ENCODE results near the gene TBC1D9.
A peak's percentile ranks its signal among the peaks of the same experiment; 100 is the strongest.
"Not testable (repeated sequence)": the region's sequence is repeated elsewhere in the genome, so short reads cannot be mapped to it uniquely, and the experiment has no call there.

TBC1D9 gene

GRCh38 chr4:140754918-140755773, 1.0 kb downstream of the TBC1D9 start:
- FAIRE-seq (peak; percentile 11), DNase-seq (ENCODE audit: insufficient read length, low spot score) (no peak)
- no peak for TF ChIP-seq CTCF (IDR thresholded peaks at IDR 0.05; ENCODE audit: insufficient read depth, missing control alignments)

DNA sequence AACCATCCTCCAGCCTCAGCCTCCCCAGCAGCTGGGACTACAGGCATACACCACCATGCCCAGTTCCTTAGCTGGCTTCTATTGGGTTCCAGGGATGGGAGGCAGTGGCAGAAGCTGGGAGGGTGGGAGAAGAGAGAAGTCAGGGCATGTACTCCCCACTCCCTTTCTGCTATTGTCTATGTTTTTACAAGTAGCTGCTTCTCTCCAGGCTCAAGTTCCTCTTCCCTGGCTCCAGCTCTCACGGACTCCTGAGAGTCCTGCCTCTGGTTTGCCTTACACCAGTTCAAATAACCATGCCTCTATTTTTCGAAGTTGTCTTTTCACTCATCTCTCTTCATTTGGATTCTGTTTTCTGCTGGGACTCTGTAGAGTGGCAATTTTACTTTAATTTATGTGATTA, 2.9 kb downstream of the TBC1D9 start:
- no peak for TF ChIP-seq CTCF (IDR thresholded peaks at IDR 0.05; ENCODE audit: insufficient read depth, missing control alignments)
- DNase-seq (ENCODE audit: insufficient read length, low spot score) (no peak), FAIRE-seq (no peak)

- DNase-seq (ENCODE audit: insufficient read length, low spot score) (no peak), FAIRE-seq (no peak)
- TF ChIP-seq CTCF (IDR thresholded peaks at IDR 0.05; ENCODE audit: insufficient read depth, missing control alignments) = no peak
Observed at GRCh38 chr4:140752291-140753068, 3.7 kb downstream of the TBC1D9 start.

DNA sequence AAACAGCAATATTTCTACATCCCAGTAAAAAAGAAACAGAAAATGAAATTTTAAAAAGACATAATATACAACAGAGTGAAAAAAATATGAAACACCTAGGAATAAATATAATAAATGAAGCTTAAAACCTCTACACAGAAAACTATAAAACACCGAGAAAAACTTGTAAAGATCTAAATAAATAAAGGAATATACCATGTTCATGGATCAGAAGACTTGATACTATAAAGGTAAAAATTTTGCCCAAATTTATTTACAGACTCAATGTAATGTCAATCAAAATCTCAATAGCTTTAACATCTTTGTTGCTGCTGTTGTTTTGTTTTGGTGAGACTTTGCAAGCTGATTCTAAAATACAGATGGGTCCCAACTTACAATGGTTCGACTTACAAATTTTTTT, 5.7 kb downstream of the TBC1D9 start:
- no peak for DNase-seq (ENCODE audit: insufficient read length, low spot score)
- TF ChIP-seq CTCF (IDR thresholded peaks at IDR 0.05; ENCODE audit: insufficient read depth, missing control alignments) = no peak
- FAIRE-seq = no peak

DNA sequence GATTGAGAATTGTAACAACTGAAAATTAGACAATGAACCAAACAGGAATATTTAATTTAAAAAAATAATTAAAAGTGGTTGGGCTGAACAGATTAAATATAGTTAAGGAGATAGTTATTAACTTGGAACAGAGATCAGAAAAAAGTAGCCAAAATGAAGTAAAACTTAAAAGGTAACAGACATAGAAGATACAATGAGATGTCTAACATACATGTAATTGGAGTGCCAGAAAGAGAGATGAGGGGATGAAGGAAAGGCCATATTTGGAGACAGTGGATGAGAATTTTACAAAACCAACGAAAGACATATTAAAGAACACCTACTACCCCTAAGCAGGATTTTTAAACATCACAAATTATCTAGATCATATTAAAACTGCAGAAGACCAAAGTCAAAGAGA, 8.0 kb downstream of the TBC1D9 start:
- FAIRE-seq (no peak), DNase-seq (ENCODE audit: insufficient read length, low spot score) (no peak)
- no peak for TF ChIP-seq CTCF (IDR thresholded peaks at IDR 0.05; ENCODE audit: insufficient read depth, missing control alignments)

DNA sequence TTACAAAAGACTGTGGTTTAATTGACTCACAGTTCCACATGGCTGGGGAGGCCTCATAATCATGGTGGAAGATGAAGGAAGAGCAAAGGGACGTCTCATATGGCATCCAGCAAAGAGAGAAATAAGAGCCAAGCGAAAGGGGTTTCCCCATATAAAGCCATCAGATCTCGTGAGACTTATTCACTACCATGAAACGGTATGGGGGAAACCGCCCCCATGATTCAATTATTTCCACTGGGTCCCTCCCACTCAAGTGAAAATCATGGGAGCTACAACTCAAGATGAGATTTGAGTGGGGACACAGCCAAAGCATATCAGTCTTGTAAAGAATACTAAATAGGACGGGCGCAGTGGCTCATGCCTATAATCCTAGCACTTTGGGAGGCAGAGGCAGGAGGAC, 9.6 kb downstream of the TBC1D9 start:
- DNase-seq (ENCODE audit: insufficient read length, low spot score); FAIRE-seq: not testable (repeated sequence)

DNA sequence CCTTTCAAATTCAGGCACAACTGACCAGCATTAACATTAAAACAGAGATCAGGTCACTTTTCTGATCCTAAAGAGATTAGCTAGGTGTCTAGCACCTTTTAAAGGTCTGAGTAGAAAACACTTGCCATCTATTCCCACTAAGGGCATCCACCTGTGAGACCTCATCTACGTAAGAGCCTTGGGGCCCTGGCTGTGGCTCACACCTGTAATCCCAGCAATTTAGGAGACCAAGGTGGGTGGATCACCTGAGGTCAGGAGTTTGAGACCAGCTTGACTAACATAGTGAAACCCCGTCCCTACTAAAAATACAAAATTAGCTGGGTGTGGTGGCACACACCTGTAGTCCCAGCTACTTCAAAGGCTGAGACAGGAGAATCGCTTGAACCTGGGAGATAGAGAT, 11.8 kb downstream of the TBC1D9 start:
- DNase-seq (ENCODE audit: insufficient read length, low spot score) = no peak
- no peak for TF ChIP-seq CTCF (IDR thresholded peaks at IDR 0.05; ENCODE audit: insufficient read depth, missing control alignments)
- no peak for FAIRE-seq

Data from D721Med (cell line).